Peyer's patch (tissue), 4 donors: ENCODE data around the gene MPHOSPH10. TPM values are rescaled to one million over a fixed set of nuclear protein-coding genes. Genes with fewer than 3 reads are reported as not detected.
"Not testable (repeated sequence)": the region's sequence is repeated elsewhere in the genome, so short reads cannot be mapped to it uniquely, and the experiment has no call there.

Experiments
- DNase-seq, 3 donors: peaks; one replicate each; pipeline ENCODE4 v3.0.0-alpha.2; 2017 to 2019
- H3K27ac ChIP-seq, 4 donors: fragments of 200-600 bp; sonication (generic); one replicate each; pipeline ENCODE4 v1.5.1; 2016 to 2019
- H3K27me3 ChIP-seq, 2 donors: fragments of 200-600 bp; sonication (generic); one replicate each; pipeline ENCODE4 v1.5.1; 2019
- H3K36me3 ChIP-seq, 3 donors: fragments of 200-600 bp; sonication (generic); one replicate each; pipeline ENCODE4 v1.5.1; 2016 to 2019
- H3K4me1 ChIP-seq, 4 donors: fragments of 200-600 bp; sonication (generic); one replicate each; pipeline ENCODE4 v1.5.1; 2016 to 2019
- H3K4me3 ChIP-seq, 4 donors: fragments of 200-600 bp; sonication (generic); 1 replicate in 3 of 4; 2 replicates in 1 of 4; pipeline ENCODE4 v1.5.1; 2016 to 2019; ENCODE audit warnings: mild to moderate bottlenecking in 1 of 4
- H3K9me3 ChIP-seq, 4 donors: fragments of 200-600 bp; sonication (generic); one replicate each; pipeline ENCODE4 v1.5.1; 2016 to 2019; ENCODE audit warnings: mild to moderate bottlenecking in 1 of 4
- CTCF ChIP-seq, 6 experiments: fragments of 450-650 bp in 4 of 6; fragments of 200-600 bp in 2 of 6; sonication (generic) in 1 of 6; IDR thresholded peaks; one replicate each; pipeline ENCODE4 v1.5.1; 2017 to 2019; ENCODE audit warnings: antibody characterized with exemption in 6 of 6, mild to moderate bottlenecking in 3 of 6, moderate library complexity in 1 of 6
- POLR2A ChIP-seq, 2 donors: fragments of 450-650 bp; IDR thresholded peaks; one replicate each; pipeline ENCODE4 v1.5.1; 2017; ENCODE audit warnings: antibody characterized with exemption in 2 of 2, mild to moderate bottlenecking in 2 of 2, moderate library complexity in 2 of 2
- total RNA-seq, 4 donors: library from RNA; depleted of rRNA; stranded (reverse); fragments of >200 nt; gene quantifications; one replicate each; pipeline ENCODE4 v1.1.0, GENCODE V29; 2016

MPHOSPH10 gene
- total RNA-seq, 4 donors from 2014 or later, result 16.3 to 37.1 (median 20.7) TPM

- Histone ChIP-seq H3K4me1 (no peaks in the 10 kb centered on the region), H3K9me3 (no peaks in the 10 kb centered on the region), H3K36me3 (no peaks in the 10 kb centered on the region), H3K27ac (no peak overlapping the region), H3K27me3 (no peaks in the 10 kb centered on the region), H3K4me3 (no peak overlapping the region)
- TF ChIP-seq CTCF (IDR thresholded peaks at IDR 0.05), result peak; percentile 49 to 73 (median 58)
- no peak for TF ChIP-seq POLR2A (IDR thresholded peaks at IDR 0.05)
- peak; percentile 34 to 88 (median 59) for DNase-seq
These were observed 30.1 kb upstream of the MPHOSPH10 start for GRCh38 chr2:71100195-71100964.

GRCh38 chr2:71101656-71102055, 28.8 kb upstream of the MPHOSPH10 start:
- Histone ChIP-seq H3K27ac (no peak overlapping the region), H3K9me3 (no peaks in the 10 kb centered on the region), H3K4me1 (no peaks in the 10 kb centered on the region), H3K4me3 (no peak overlapping the region), H3K27me3 (no peaks in the 10 kb centered on the region), H3K36me3 (no peaks in the 10 kb centered on the region)
- no peak for DNase-seq
- TF ChIP-seq POLR2A (IDR thresholded peaks at IDR 0.05) (no peak), CTCF (IDR thresholded peaks at IDR 0.05) (no peak)

GRCh38 chr2:71102981-71103681, 27.3 kb upstream of the MPHOSPH10 start:
- H3K9me3 ChIP-seq, result no peaks in the 10 kb centered on the region
- no peaks in the 10 kb centered on the region for H3K36me3 ChIP-seq
- no peak overlapping the region for H3K4me3 ChIP-seq
- no peak for DNase-seq
- H3K4me1 ChIP-seq, result no peaks in the 10 kb centered on the region
- no peak overlapping the region for H3K27ac ChIP-seq
- no peaks in the 10 kb centered on the region for H3K27me3 ChIP-seq
- TF ChIP-seq CTCF (IDR thresholded peaks at IDR 0.05) (no peak), POLR2A (IDR thresholded peaks at IDR 0.05) (no peak)

GRCh38 chr2:71103809-71104208, 26.6 kb upstream of the MPHOSPH10 start:
- Histone ChIP-seq H3K4me3 (no peak overlapping the region), H3K36me3 (no peaks in the 10 kb centered on the region), H3K27me3 (no peaks in the 10 kb centered on the region), H3K4me1 (no peaks in the 10 kb centered on the region), H3K9me3 (no peaks in the 10 kb centered on the region), H3K27ac (no peak overlapping the region)
- TF ChIP-seq POLR2A (IDR thresholded peaks at IDR 0.05) (no peak), CTCF (IDR thresholded peaks at IDR 0.05) (no peak)
- no peak for DNase-seq

- H3K4me1 ChIP-seq, H3K9me3 ChIP-seq, DNase-seq, H3K4me3 ChIP-seq, H3K27me3 ChIP-seq, H3K27ac ChIP-seq: not testable (repeated sequence)
- peaks cover 0 to 11% (median 0%) of the 10 kb centered on the region in 3 donors for H3K36me3 ChIP-seq
These were observed 24.0 kb upstream of the MPHOSPH10 start for GRCh38 chr2:71106463-71106862.

GRCh38 chr2:71108091-71108490, 22.3 kb upstream of the MPHOSPH10 start:
- Histone ChIP-seq H3K27me3 (no peaks in the 10 kb centered on the region), H3K4me3 (no peak overlapping the region), H3K4me1 (no peaks in the 10 kb centered on the region), H3K36me3 (peaks cover 0 to 11% (median 0%) of the 10 kb centered on the region in 3 donors), H3K9me3 (no peaks in the 10 kb centered on the region), H3K27ac (no peak overlapping the region)
- DNase-seq, result no peak
- TF ChIP-seq POLR2A (IDR thresholded peaks at IDR 0.05), result no peak
